ENCODE results near the gene GRK5.

The GRK5 gene

DNA sequence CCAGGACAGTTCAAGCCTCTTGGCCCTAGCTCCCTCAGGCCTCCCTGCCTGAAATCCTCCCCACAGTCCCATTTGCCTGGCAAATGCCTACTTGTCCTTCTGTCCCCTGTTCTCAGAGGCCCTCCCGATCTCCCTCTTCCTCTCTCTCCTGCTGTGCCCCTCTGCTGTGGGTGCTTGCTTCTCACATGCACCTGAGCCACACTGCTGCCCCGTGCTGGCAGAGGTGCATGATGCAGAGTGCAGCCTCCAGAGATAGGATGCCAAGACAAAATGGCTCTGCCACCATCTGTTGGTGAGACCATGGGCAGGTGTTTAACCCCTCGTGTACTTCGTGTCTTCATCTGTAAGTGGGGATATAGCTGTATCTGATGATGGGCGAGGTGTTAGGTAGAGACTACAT, 176.8 kb downstream of the GRK5 start:
- DNase-seq: no peak
- H3K4me2 ChIP-seq (ENCODE audit: low read depth, low read length): 0 out of 2 replicates have a peak overlapping the region, but pooled peaks have one; percentile 37
- H3K9me2 ChIP-seq (replicated peaks; ENCODE audit: insufficient read depth, low read length): no peaks in the 10 kb centered on the region
- peaks cover 8% of the 10 kb centered on the region for H3F3A ChIP-seq (ENCODE audit: insufficient read depth, low read length)
- no peaks in the 10 kb centered on the region for H3K9me3 ChIP-seq (replicated peaks; ENCODE audit: insufficient read depth, low read length)
- no peak overlapping the region; the same call in 1 of the 2 replicates for H3K27ac ChIP-seq (ENCODE audit: low read length)
- no peaks in the 10 kb centered on the region for H4K20me1 ChIP-seq (ENCODE audit: insufficient read depth, low read length)
- H3K4me3 ChIP-seq (ENCODE audit: low read length): no peak overlapping the region
- H3K36me3 ChIP-seq (replicated peaks; ENCODE audit: insufficient read depth, low read length): 0 out of 2 replicates have a peak, but pooled peaks cover 11% of the 10 kb centered on the region
- TF ChIP-seq, protein P1, sequence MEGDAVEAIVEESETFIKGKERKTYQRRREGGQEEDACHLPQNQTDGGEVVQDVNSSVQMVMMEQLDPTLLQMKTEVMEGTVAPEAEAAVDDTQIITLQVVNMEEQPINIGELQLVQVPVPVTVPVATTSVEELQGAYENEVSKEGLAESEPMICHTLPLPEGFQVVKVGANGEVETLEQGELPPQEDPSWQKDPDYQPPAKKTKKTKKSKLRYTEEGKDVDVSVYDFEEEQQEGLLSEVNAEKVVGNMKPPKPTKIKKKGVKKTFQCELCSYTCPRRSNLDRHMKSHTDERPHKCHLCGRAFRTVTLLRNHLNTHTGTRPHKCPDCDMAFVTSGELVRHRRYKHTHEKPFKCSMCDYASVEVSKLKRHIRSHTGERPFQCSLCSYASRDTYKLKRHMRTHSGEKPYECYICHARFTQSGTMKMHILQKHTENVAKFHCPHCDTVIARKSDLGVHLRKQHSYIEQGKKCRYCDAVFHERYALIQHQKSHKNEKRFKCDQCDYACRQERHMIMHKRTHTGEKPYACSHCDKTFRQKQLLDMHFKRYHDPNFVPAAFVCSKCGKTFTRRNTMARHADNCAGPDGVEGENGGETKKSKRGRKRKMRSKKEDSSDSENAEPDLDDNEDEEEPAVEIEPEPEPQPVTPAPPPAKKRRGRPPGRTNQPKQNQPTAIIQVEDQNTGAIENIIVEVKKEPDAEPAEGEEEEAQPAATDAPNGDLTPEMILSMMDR (IDR thresholded peaks at IDR 0.05; ENCODE audit: low read length): no peak
- no peak for TF ChIP-seq EZH2phosphoT487 (IDR thresholded peaks at IDR 0.05; ENCODE audit: low read length)
- TF ChIP-seq EZH2 (optimal IDR thresholded peaks at IDR 0.05; ENCODE audit: low read depth, low read length): no peak
- H3K27me3 ChIP-seq (replicated peaks; ENCODE audit: insufficient read depth, low read length): no peaks in the 10 kb centered on the region
- H2AFZ ChIP-seq (ENCODE audit: low read length): no peak overlapping the region
- peaks cover 72% of the 10 kb centered on the region for H3K79me2 ChIP-seq (ENCODE audit: low read length)
- H3K4me1 ChIP-seq (ENCODE audit: low read length): peaks cover 28% of the 10 kb centered on the region
- H3K9ac ChIP-seq (ENCODE audit: low read length): no peak overlapping the region

DNA sequence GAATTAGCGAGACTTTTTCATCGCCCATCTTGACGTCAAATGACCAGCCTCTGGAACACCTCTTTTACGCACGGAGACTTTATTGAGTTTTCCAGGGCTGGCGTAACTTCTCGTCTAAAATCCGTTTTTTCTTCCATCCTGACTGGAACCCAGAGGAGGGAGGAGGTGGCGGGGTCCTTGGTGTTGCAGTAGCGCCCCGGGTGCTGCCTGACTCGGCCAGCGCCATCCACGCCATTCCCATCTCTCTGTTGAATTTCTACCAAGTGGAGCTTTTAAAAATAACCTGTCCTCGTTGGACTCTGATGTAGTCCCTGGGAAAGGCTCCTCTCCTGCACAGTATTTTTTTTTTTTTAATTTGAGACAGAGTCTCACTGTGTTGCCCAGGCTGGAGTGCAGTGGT, 179.3 kb downstream of the GRK5 start:
- no peak overlapping the region for H3K4me2 ChIP-seq (ENCODE audit: low read depth, low read length)
- H2AFZ ChIP-seq (ENCODE audit: low read length): no peak overlapping the region
- TF ChIP-seq, protein P1 (IDR thresholded peaks at IDR 0.05; ENCODE audit: low read length): no peak
- TF ChIP-seq EZH2 (optimal IDR thresholded peaks at IDR 0.05; ENCODE audit: low read depth, low read length): no peak
- no peak for TF ChIP-seq EZH2phosphoT487 (IDR thresholded peaks at IDR 0.05; ENCODE audit: low read length)
- no peaks in the 10 kb centered on the region for H3K9me2 ChIP-seq (replicated peaks; ENCODE audit: insufficient read depth, low read length)
- H3K79me2 ChIP-seq (ENCODE audit: low read length): peaks cover 55% of the 10 kb centered on the region
- H3K4me3 ChIP-seq (ENCODE audit: low read length): no peak overlapping the region
- no peaks in the 10 kb centered on the region for H3K27me3 ChIP-seq (replicated peaks; ENCODE audit: insufficient read depth, low read length)
- H3K36me3 ChIP-seq (replicated peaks; ENCODE audit: insufficient read depth, low read length): 0 out of 2 replicates have a peak, but pooled peaks cover under 1% of the 10 kb centered on the region
- H3K9me3 ChIP-seq (replicated peaks; ENCODE audit: insufficient read depth, low read length): no peaks in the 10 kb centered on the region
- peaks cover 22% of the 10 kb centered on the region for H3K4me1 ChIP-seq (ENCODE audit: low read length)
- peaks cover 8% of the 10 kb centered on the region for H3F3A ChIP-seq (ENCODE audit: insufficient read depth, low read length)
- no peaks in the 10 kb centered on the region for H4K20me1 ChIP-seq (ENCODE audit: insufficient read depth, low read length)
- no peak overlapping the region for H3K9ac ChIP-seq (ENCODE audit: low read length)
- DNase-seq: no peak
- H3K27ac ChIP-seq (ENCODE audit: low read length): no peak overlapping the region

DNA sequence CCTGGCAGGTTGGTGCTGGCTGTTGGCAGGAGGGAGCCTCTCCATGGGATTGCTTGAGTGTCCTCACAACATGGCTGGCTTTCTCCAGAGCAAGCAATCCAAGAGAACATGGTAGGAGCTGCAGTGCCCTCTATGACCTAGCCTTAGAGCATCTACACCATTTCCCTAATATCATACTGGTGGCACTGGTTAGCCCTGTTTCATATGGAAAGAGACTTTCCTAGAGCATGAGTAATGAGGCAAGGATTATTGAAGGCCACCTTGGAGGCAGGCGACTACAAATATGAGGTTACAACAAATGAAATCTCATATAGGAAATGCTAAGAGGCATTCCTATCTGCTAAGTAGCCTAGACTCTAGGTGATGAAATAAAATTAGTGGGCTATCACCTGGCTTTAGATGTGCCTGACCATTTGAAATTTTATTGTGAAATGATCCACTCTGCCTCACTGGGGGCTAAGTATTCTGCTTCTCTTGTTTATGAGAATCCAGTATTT, 181.5 kb downstream of the GRK5 start:
- Histone ChIP-seq H2AFZ (ENCODE audit: low read length) (no peak overlapping the region), H3K36me3 (replicated peaks; ENCODE audit: insufficient read depth, low read length) (no peaks in the 10 kb centered on the region), H3K4me1 (ENCODE audit: low read length) (peaks cover 7% of the 10 kb centered on the region), H3K9ac (ENCODE audit: low read length) (no peak overlapping the region), H3K79me2 (ENCODE audit: low read length) (peaks cover 59% of the 10 kb centered on the region), H3K9me3 (replicated peaks; ENCODE audit: insufficient read depth, low read length) (no peaks in the 10 kb centered on the region), H3F3A (ENCODE audit: insufficient read depth, low read length) (no peaks in the 10 kb centered on the region), H4K20me1 (ENCODE audit: insufficient read depth, low read length) (no peaks in the 10 kb centered on the region), H3K27me3 (replicated peaks; ENCODE audit: insufficient read depth, low read length) (no peaks in the 10 kb centered on the region), H3K9me2 (replicated peaks; ENCODE audit: insufficient read depth, low read length) (no peaks in the 10 kb centered on the region), H3K27ac (ENCODE audit: low read length) (no peak overlapping the region), H3K4me2 (ENCODE audit: low read depth, low read length) (no peak overlapping the region), H3K4me3 (ENCODE audit: low read length) (no peak overlapping the region)
- TF ChIP-seq EZH2 (optimal IDR thresholded peaks at IDR 0.05; ENCODE audit: low read depth, low read length) (no peak), EZH2phosphoT487 (IDR thresholded peaks at IDR 0.05; ENCODE audit: low read length) (no peak)
- TF ChIP-seq, protein P1 (IDR thresholded peaks at IDR 0.05; ENCODE audit: low read length): no peak
- DNase-seq: no peak

All from MM.1S (cell line).